ENCODE measurements around the gene NCKIPSD. TPM values are rescaled to one million over a fixed set of nuclear protein-coding genes. Genes with fewer than 3 reads are reported as not detected.
A peak's percentile ranks its signal among the peaks of the same experiment; 100 is the strongest.

Gene NCKIPSD
- total RNA-seq, 2 experiments from 2014 or later = 56.5 to 57.1 TPM

DNA sequence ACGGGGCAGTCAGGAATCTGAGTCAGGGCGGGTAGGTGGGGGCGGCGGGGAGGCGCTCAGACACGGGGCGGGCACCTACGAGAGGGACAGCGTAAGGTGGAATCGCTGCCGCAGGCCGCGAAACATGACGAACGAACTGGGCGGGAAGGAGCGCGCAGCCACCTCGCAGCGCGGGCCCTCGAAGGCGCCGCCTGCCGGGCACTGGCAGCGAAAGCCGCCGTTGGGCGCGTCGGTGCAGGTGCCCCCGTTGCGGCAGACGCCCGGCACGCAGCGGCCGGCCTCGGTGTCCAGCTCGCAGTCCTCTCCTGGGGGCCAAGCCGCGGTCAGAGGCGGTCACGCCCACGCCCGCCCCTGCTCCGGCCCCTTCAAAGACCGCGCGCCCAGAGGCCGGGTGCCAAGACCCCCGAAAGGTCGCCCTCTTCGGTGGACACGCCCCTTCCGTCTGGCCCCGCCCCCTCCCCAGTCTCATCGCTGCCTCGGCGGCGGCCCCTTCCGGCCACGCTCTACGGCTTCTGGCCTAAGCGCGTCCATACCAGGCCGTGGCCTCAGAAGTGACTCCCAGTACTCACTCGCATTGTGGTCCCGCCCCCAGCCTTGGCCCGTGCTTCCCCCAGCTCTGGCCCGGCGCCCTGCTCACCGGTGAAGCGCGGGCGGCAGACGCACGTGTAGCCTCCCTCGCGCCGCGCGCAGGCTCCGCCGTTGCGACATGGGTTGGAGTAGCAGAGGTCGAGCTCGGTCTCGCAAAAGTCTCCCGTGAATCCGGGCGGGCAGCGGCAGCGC lies 29.5 kb downstream of the NCKIPSD start:
- no peaks in the 10 kb centered on the region for H3K9me3 Mint-ChIP-seq (ENCODE audit: insufficient read depth)
- peak overlapping the region; percentile 80 for H3K4me3 Mint-ChIP-seq
- H3K4me1 Mint-ChIP-seq (ENCODE audit: low read depth) = peaks cover 32% of the 10 kb centered on the region
- H3K36me3 Mint-ChIP-seq (ENCODE audit: low read depth) = peaks cover 17% of the 10 kb centered on the region
- H3K27me3 Mint-ChIP-seq (ENCODE audit: low read depth) = no peaks in the 10 kb centered on the region
- H3K27ac Mint-ChIP-seq = peak overlapping the region; percentile 92
- CTCF ChIA-PET = interaction anchor here (0.6 to 2.1 kb wide), 6 partner anchors 21 to 920 kb away, joined by 3 to 8 read pairs (median 3); partner anchors contain the start of genes NCKIPSD and SLC26A6
- DNase-seq (peak; percentile 90), ATAC-seq (peak; percentile 83)
- POLR2A ChIA-PET = interaction anchor here (1.7 kb wide), 1 partner anchor 47 kb away, joined by 4 read pairs; the partner anchor contains the start of gene UQCRC1

GRCh38 chr3:48655606-48656005 lies 30.1 kb downstream of the NCKIPSD start:
- peaks cover 20% of the 10 kb centered on the region for H3K36me3 Mint-ChIP-seq (ENCODE audit: low read depth)
- ChIA-PET POLR2A (interaction anchor here (1.5 to 1.7 kb wide), 2 partner anchors 21 to 46 kb away, joined by 3 to 4 read pairs; partner anchors contain the start of genes SLC26A6 and UQCRC1), CTCF (interaction anchor here (1.1 to 2.1 kb wide), 2 partner anchors 21 to 30 kb away, joined by 3 to 8 read pairs; partner anchors contain the start of genes NCKIPSD and SLC26A6)
- DNase-seq (peak; percentile 81), ATAC-seq (peak; percentile 43)
- H3K27ac Mint-ChIP-seq = peak overlapping the region; percentile 92
- H3K4me1 Mint-ChIP-seq (ENCODE audit: low read depth) = peaks cover 28% of the 10 kb centered on the region
- H3K27me3 Mint-ChIP-seq (ENCODE audit: low read depth) = no peaks in the 10 kb centered on the region
- peak overlapping the region; percentile 80 for H3K4me3 Mint-ChIP-seq
- H3K9me3 Mint-ChIP-seq (ENCODE audit: insufficient read depth) = no peaks in the 10 kb centered on the region

DNA sequence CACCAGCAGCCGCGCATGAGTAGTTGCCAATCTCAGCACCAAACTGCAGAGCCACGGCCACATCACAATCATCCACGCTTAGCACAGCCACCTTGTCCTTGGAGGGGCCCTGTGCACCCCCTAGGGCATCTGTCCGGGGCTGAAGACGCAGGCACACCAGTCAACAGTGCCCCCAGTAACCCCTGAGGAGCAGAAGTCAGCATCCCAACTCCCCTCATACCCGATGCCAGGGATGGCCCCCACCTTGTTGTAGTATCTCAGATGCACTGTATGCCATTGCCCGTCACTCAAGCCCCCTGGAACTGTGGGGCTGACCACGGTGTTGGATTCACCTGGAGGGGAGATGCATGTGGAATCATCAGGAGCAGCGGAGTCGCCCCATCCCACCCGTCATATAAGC lies 30.7 kb downstream of the NCKIPSD start:
- peaks cover 20% of the 10 kb centered on the region for H3K36me3 Mint-ChIP-seq (ENCODE audit: low read depth)
- H3K9me3 Mint-ChIP-seq (ENCODE audit: insufficient read depth) = no peaks in the 10 kb centered on the region
- POLR2A ChIA-PET = interaction anchor here (1.5 to 1.7 kb wide), 2 partner anchors 20 to 46 kb away, joined by 3 to 4 read pairs; partner anchors contain the start of genes SLC26A6 and UQCRC1
- peaks cover 28% of the 10 kb centered on the region for H3K4me1 Mint-ChIP-seq (ENCODE audit: low read depth)
- no peaks in the 10 kb centered on the region for H3K27me3 Mint-ChIP-seq (ENCODE audit: low read depth)
- peak overlapping the region; percentile 80 for H3K4me3 Mint-ChIP-seq
- ATAC-seq = no peak
- CTCF ChIA-PET = interaction anchor here (1.1 kb wide), 1 partner anchor 20 kb away, joined by 3 read pairs; the partner anchor contains the start of gene SLC26A6
- DNase-seq = no peak
- H3K27ac Mint-ChIP-seq = peak overlapping the region; percentile 92

DNA sequence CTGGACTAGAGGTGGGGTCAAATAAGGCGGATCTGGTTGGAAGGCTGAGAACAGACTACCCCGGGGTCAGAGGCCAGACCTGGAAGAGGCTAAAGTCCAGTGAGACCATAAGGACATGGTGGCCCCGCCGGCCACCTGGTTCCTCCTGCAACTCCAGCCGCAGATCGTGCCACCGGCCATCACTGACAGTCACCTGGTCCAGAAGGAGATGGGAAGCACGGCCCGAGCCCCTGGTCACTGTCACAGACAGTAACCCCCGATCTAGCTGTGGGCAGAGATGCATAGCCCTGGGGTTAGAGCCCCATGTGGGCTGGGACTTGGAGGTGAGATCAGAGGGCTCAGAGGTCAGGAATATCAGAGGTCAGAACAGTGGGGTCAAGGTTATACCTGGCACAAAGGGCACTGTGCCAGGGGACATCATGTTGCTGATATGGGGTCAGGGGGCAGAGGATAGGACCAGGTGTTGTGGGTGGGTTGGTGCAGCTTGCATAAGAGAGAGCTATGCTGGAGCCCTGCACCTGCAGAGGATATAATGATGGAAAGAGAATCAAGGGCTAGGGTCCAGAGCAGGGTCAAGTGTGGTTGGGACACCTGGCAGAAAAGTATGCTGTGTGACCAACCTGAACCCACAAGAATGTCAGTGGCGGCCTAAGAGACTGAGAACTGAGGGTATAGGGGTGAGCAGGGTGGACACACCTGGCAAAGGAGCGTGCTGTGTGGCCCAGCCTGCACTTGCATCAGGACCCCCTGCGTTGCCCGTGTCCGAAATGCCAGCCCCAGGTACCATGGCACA lies 32.6 kb downstream of the NCKIPSD start:
- POLR2A ChIA-PET = interaction anchor here (1.2 kb wide), 1 partner anchor 43 kb away, joined by 4 read pairs; the partner anchor contains the start of gene UQCRC1
- DNase-seq (no peak), ATAC-seq (no peak)
- Mint-ChIP-seq H3K9me3 (ENCODE audit: insufficient read depth) (no peaks in the 10 kb centered on the region), H3K27ac (peak overlapping the region; percentile 9), H3K36me3 (ENCODE audit: low read depth) (peaks cover 20% of the 10 kb centered on the region), H3K4me1 (ENCODE audit: low read depth) (peaks cover 28% of the 10 kb centered on the region), H3K27me3 (ENCODE audit: low read depth) (no peaks in the 10 kb centered on the region), H3K4me3 (no peak overlapping the region)
- CTCF ChIA-PET = interaction anchor here (2.4 kb wide), 1 partner anchor 18 kb away, joined by 7 read pairs; the partner anchor contains the start of gene SLC26A6

GRCh38 chr3:48651771-48652170 lies 33.9 kb downstream of the NCKIPSD start:
- no peak overlapping the region for H3K4me3 Mint-ChIP-seq
- POLR2A ChIA-PET = interaction anchor here (1.2 kb wide), 1 partner anchor 42 kb away, joined by 4 read pairs; the partner anchor contains the start of gene UQCRC1
- CTCF ChIA-PET = no interaction called here
- H3K9me3 Mint-ChIP-seq (ENCODE audit: insufficient read depth) = no peaks in the 10 kb centered on the region
- peaks cover 17% of the 10 kb centered on the region for H3K4me1 Mint-ChIP-seq (ENCODE audit: low read depth)
- peaks cover 20% of the 10 kb centered on the region for H3K36me3 Mint-ChIP-seq (ENCODE audit: low read depth)
- no peak for DNase-seq
- H3K27ac Mint-ChIP-seq = no peak overlapping the region
- ATAC-seq = no peak
- H3K27me3 Mint-ChIP-seq (ENCODE audit: low read depth) = no peaks in the 10 kb centered on the region

DNA sequence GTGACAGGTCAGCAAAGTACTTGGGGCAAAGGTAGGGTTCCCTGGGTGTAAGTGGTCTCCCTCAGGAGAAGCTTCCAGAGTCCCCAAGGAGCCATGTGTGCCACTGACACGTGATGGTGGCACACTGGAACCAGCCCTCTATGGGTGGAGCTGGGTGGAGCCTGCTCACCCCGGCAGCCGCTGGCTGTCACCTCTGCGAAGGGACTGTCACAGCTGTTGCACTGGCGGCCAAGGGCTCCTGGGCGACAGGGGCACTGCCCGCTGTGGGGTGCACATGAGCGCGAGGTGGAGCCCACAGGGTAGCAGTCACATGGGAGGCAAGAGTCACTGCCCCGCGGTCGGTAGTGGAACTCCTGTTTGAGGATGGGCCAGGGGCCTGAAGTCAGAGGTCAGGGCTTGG lies 35.0 kb downstream of the NCKIPSD start:
- no peaks in the 10 kb centered on the region for H3K27me3 Mint-ChIP-seq (ENCODE audit: low read depth)
- no peak overlapping the region for H3K27ac Mint-ChIP-seq
- DNase-seq = no peak
- H3K9me3 Mint-ChIP-seq (ENCODE audit: insufficient read depth) = no peaks in the 10 kb centered on the region
- H3K4me3 Mint-ChIP-seq = no peak overlapping the region
- H3K4me1 Mint-ChIP-seq (ENCODE audit: low read depth) = peaks cover 11% of the 10 kb centered on the region
- ChIA-PET CTCF (no interaction called here), POLR2A (no interaction called here)
- ATAC-seq = no peak
- H3K36me3 Mint-ChIP-seq (ENCODE audit: low read depth) = peaks cover 20% of the 10 kb centered on the region

- no peak overlapping the region for H3K4me3 Mint-ChIP-seq
- H3K4me1 Mint-ChIP-seq (ENCODE audit: low read depth) = no peaks in the 10 kb centered on the region
- no peaks in the 10 kb centered on the region for H3K9me3 Mint-ChIP-seq (ENCODE audit: insufficient read depth)
- ChIA-PET POLR2A (interaction anchor here (1.1 kb wide), 1 partner anchor 9 kb away, joined by 3 read pairs; no protein-coding TSS in a partner anchor), CTCF (interaction anchor here (1.6 kb wide), 1 partner anchor 13 kb away, joined by 4 read pairs; the partner anchor contains the start of gene SLC26A6)
- DNase-seq (no peak), ATAC-seq (no peak)
- no peak overlapping the region for H3K27ac Mint-ChIP-seq
- peaks cover 11% of the 10 kb centered on the region for H3K36me3 Mint-ChIP-seq (ENCODE audit: low read depth)
- no peaks in the 10 kb centered on the region for H3K27me3 Mint-ChIP-seq (ENCODE audit: low read depth)
These were observed 37.4 kb downstream of the NCKIPSD start for GRCh38 chr3:48648188-48648850.

DNA sequence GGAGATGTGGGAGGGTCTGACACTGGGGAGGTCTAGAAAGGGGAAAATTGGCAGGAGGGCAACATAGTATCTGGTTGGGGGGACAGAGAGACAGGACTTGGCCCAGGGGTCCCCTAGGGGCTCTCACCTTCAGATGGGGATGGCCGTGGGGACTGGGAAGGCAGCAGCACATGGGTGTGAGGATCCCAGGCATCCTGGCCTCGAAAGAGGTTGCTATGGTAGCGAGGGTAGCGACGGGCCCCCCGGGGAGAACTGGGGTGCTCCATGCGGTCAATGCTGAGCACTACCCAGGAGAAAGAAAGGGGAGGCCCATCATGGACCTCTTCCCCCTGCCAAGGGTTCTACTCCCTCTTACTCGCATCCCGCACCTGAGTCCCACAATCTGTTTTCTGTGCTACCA lies 38.0 kb downstream of the NCKIPSD start:
- ChIA-PET CTCF (no interaction called here), POLR2A (no interaction called here)
- H3K4me3 Mint-ChIP-seq = no peak overlapping the region
- ATAC-seq (no peak), DNase-seq (no peak)
- no peaks in the 10 kb centered on the region for H3K4me1 Mint-ChIP-seq (ENCODE audit: low read depth)
- no peaks in the 10 kb centered on the region for H3K27me3 Mint-ChIP-seq (ENCODE audit: low read depth)
- no peaks in the 10 kb centered on the region for H3K9me3 Mint-ChIP-seq (ENCODE audit: insufficient read depth)
- peaks cover 4% of the 10 kb centered on the region for H3K36me3 Mint-ChIP-seq (ENCODE audit: low read depth)
- H3K27ac Mint-ChIP-seq = no peak overlapping the region

GRCh38 chr3:48644898-48645760 lies 40.6 kb downstream of the NCKIPSD start:
- POLR2A ChIA-PET = no interaction called here

DNA sequence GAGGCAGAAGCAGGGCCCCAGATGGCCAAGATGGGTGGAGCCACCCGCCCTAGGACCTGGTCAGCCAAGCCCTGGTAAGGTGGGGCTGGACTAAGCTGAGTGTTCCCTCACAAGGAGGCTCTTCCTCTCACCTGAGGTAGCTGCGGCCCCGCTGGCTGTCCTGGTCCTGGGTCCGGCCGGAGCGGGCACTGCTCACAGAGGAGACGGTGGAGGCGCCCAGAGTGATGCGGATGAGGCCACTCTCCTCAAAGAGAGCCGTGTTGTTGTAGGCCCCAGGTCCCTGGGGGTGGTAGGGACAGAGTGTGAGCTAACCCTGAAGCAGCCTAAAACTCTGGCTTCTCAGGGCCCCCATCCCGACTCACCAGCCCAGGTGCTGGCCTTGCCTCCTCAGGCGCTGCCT lies 43.1 kb downstream of the NCKIPSD start:
- no peak overlapping the region for H3K4me3 Mint-ChIP-seq
- H3K27ac Mint-ChIP-seq = no peak overlapping the region
- CTCF ChIA-PET = no interaction called here
- H3K27me3 Mint-ChIP-seq (ENCODE audit: low read depth) = no peaks in the 10 kb centered on the region
- peaks cover 11% of the 10 kb centered on the region for H3K36me3 Mint-ChIP-seq (ENCODE audit: low read depth)
- no peaks in the 10 kb centered on the region for H3K4me1 Mint-ChIP-seq (ENCODE audit: low read depth)
- DNase-seq (no peak), ATAC-seq (no peak)
- POLR2A ChIA-PET = no interaction called here
- no peaks in the 10 kb centered on the region for H3K9me3 Mint-ChIP-seq (ENCODE audit: insufficient read depth)

More at GRCh38 chr3:48644898-48645760, 40.6 kb downstream of the NCKIPSD start:
- Mint-ChIP-seq H3K27me3 (ENCODE audit: low read depth) (no peaks in the 10 kb centered on the region), H3K27ac (no peak overlapping the region), H3K4me1 (ENCODE audit: low read depth) (no peaks in the 10 kb centered on the region), H3K4me3 (no peak overlapping the region), H3K36me3 (ENCODE audit: low read depth) (peaks cover 6% of the 10 kb centered on the region), H3K9me3 (ENCODE audit: insufficient read depth) (no peaks in the 10 kb centered on the region)
- CTCF ChIA-PET = interaction anchor here (1.5 kb wide), 1 partner anchor 9 kb away, joined by 4 read pairs; the partner anchor contains the start of gene SLC26A6
- DNase-seq (no peak), ATAC-seq (no peak)
